ENCODE results near the gene TIGD2. TPM values are rescaled to one million over a fixed set of nuclear protein-coding genes. Genes with fewer than 3 reads are reported as not detected.

The TIGD2 gene
- total and polyA plus RNA-seq, 9 of the 15 experiments (the other 6 are each of a cell fraction or from before 2014, with no cell fraction given): 3.6 to 15.0 (median 9.8) TPM

GRCh38 chr4:89134775-89135319, 23.5 kb downstream of the TIGD2 start:
- TF ChIP-seq RAD51 (IDR thresholded peaks at IDR 0.05; ENCODE audit: borderline replicate concordance, low read depth) (0 out of 2 replicates have a peak, but pooled peaks have one; percentile 18), SRSF3 (IDR thresholded peaks at IDR 0.05; ENCODE audit: insufficient read depth, low read length) (no peak), RREB1 (CRISPR knock-in tag; IDR thresholded peaks at IDR 0.05) (no peak), USF2 (CRISPR knock-in tag; IDR thresholded peaks at IDR 0.05) (peak; percentile 21; the same call in 1 of the 2 replicates), TFE3 (CRISPR knock-in tag; IDR thresholded peaks at IDR 0.05) (peak; percentile 74)
- H3K79me2 ChIP-seq (ENCODE audit: control insufficient read depth, insufficient read depth, low read length): no peaks in the 10 kb centered on the region
- H3K36me3 ChIP-seq (ENCODE audit: control insufficient read depth, insufficient read depth, low read length): no peaks in the 10 kb centered on the region
- no peak overlapping the region for H3K27ac ChIP-seq (ENCODE audit: extremely low read depth, low read depth, low read length)
- WGBS (ENCODE audit: insufficient coverage, low coverage, missing lambda C conversion rate): 9% methylated on average over 4 of the region's 4 CpGs
- no peak for ATAC-seq
- intact Hi-C loops (cut with micrococcal nuclease): no loop called here
- ChIA-PET POLR2A (no interaction called here), CTCF (ENCODE audit: low intra/inter-chr PET ratio) (no interaction called here)
- no peaks in the 10 kb centered on the region for H3K4me1 ChIP-seq (replicated peaks in 1 of 2; ENCODE audit: control insufficient read depth in 2 of 2, insufficient read depth in 2 of 2, low read length in 2 of 2)
- no peak for FAIRE-seq
- H3K4me2 ChIP-seq (ENCODE audit: insufficient read depth, low read length): no peak overlapping the region
- H3K4me3 ChIP-seq: no peak overlapping the region
- H3K27me3 ChIP-seq (ENCODE audit: control insufficient read depth in 2 of 2, insufficient read depth in 2 of 2, low read length in 2 of 2): no peaks in the 10 kb centered on the region; a peak in 1 of 5 replicates
- H3K9ac ChIP-seq (ENCODE audit: insufficient read depth in 1 of 2, low read depth in 2 of 2, low read length in 2 of 2): no peak overlapping the region
- no peak overlapping the region for H2AFZ ChIP-seq (ENCODE audit: low read depth, low read length)
- DNase-seq (ENCODE audit: extremely low read depth in 1 of 4, low spot score in 3 of 4): no peak
- H3K9me1 ChIP-seq (ENCODE audit: control insufficient read depth, insufficient read depth, low read length): no peaks in the 10 kb centered on the region
- BruUV-seq (replicated peaks): no TSS peak
- no peaks in the 10 kb centered on the region for H4K20me1 ChIP-seq (replicated peaks; ENCODE audit: control insufficient read depth, insufficient read depth, low read length)
- in situ Hi-C loops (cut with MboI): no loop called here
- H3K9me3 ChIP-seq (replicated peaks; ENCODE audit: control insufficient read depth, insufficient read depth, low read depth, low read length): no peaks in the 10 kb centered on the region
